HepG2 (cell line): ENCODE results near the gene PLD3.
A peak's percentile ranks its signal among the peaks of the same experiment; 100 is the strongest.

ENCODE experiments used
- HCFC1 ChIP-seq: fragments of 150-350 bp; IDR thresholded peaks from 2 replicates; pipeline ENCODE4 v1.6.1; 2014; ENCODE audit warnings: low read depth, low read length
- ZNF569 ChIP-seq: sonication (generic); formaldehyde crosslinking; IDR thresholded peaks from 2 replicates; pipeline ENCODE4 v1.5.0; 2020; ENCODE audit warnings: mild to moderate bottlenecking, missing genetic modification reagents, moderate library complexity, borderline replicate concordance
- TF ChIP-seq, protein P1 (sequence below): sonication (generic); formaldehyde crosslinking; IDR thresholded peaks from 2 replicates; pipeline ENCODE4 v1.5.0; 2020; ENCODE audit warnings: mild to moderate bottlenecking, missing genetic modification reagents, moderate library complexity
- TF ChIP-seq, protein P2 (sequence below): sonication (generic); formaldehyde crosslinking; IDR thresholded peaks from 2 replicates; pipeline ENCODE4 v1.4.0; 2020; ENCODE audit warnings: missing genetic modification reagents

DNA sequence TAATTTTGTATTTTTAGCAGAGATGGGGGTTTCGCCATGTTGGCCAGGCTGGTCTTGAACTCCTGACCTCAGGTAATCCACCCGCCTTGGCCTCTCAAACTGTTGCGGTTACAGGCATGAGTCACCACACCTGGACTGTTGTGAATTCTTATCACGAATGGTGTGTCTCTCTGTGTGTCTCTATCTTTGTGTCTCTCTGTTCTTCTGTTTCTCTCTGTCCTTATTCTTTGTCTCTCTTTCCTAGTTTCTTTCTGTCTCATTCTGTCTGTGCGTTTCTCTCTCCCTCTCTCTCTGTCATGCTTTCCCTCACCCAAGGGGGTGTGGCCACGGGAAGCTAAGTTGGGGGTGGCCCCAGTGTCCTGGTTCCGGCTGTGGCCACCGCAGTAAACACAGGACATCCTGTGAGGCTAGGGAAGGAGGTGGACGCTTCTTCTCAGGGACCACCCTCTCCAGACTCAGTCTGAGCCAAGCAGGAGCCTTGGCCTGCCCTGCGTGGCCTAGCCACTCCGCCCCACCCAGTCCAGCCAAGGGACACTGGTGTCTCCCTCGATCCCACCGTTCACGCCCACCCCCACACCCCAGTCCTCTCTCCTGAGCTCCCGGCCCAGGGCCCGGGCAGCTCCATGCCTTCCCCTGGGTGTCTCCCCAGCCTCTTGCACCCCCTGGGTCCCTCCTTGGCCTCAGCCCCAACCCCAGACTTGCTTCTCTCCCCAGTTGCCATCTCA lies 68.6 kb downstream of the PLD3 start:
- TF ChIP-seq HCFC1 (no peak), ZNF569 (CRISPR knock-in tag) (no peak)
- TF ChIP-seq, protein P1, sequence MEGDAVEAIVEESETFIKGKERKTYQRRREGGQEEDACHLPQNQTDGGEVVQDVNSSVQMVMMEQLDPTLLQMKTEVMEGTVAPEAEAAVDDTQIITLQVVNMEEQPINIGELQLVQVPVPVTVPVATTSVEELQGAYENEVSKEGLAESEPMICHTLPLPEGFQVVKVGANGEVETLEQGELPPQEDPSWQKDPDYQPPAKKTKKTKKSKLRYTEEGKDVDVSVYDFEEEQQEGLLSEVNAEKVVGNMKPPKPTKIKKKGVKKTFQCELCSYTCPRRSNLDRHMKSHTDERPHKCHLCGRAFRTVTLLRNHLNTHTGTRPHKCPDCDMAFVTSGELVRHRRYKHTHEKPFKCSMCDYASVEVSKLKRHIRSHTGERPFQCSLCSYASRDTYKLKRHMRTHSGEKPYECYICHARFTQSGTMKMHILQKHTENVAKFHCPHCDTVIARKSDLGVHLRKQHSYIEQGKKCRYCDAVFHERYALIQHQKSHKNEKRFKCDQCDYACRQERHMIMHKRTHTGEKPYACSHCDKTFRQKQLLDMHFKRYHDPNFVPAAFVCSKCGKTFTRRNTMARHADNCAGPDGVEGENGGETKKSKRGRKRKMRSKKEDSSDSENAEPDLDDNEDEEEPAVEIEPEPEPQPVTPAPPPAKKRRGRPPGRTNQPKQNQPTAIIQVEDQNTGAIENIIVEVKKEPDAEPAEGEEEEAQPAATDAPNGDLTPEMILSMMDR (CRISPR knock-in tag) = no peak
- TF ChIP-seq, protein P2, sequence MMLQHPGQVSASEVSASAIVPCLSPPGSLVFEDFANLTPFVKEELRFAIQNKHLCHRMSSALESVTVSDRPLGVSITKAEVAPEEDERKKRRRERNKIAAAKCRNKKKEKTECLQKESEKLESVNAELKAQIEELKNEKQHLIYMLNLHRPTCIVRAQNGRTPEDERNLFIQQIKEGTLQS (CRISPR knock-in tag) = peak; percentile 47; the same call in 1 of the 2 replicates
